NCI-H1048 (cell line): ENCODE results near the gene PLEKHA7.
"Not testable (repeated sequence)": the region's sequence is repeated elsewhere in the genome, so short reads cannot be mapped to it uniquely, and the experiment has no call there.

Experiments
- DNase-seq: peaks from one replicate; lab custom pipeline; 2025; lab: John Stamatoyannopoulos, UW

Gene PLEKHA7

DNA sequence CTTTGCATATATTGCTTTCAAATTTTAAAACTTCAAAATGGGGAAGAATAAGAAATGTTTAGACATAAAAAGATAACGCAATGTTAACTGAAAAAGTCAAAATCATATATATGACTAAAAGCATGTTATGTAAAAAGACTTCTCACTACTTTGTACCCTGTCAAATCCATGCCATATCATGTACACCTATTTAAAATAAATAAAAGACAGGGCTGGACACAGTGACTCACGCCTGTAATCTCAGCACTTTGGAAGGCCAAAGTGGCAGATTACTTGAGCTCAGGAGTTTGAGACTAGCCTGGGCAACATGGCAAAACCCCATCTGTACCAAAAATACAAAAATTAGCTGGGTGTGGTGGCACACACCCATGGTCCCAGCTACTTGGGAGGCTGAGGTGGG, 109.5 kb downstream of the PLEKHA7 start:
- not testable (repeated sequence) for DNase-seq

DNA sequence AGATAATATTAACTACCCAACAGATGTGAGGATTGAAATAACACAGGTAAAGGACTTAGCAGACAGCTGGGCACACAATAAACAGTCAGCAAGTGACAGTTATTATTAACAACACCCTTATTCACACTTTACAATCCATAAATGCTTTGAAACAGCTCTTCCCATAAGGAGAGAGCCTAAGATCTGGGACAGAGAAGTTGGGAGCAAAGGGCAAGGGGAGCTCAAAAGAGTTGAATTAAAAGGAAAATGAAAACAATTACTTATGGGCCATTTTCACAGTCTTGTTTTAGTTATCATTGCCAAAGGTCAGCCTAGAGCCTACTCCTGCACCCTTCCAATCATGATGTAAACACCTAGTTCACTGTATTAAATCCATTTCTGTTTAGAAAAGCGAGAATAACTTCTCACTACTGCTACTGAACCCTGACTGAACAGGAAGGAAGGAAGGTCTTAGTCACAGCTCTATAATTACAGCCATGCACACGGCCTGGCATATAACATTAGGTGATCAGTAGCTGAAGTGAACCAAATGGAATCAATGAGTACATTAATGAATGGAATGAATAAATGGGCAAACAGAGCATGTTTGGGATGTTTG, 111.3 kb downstream of the PLEKHA7 start:
- no peak for DNase-seq

- DNase-seq: no peak
These were observed 112.0 kb downstream of the PLEKHA7 start for GRCh38 chr11:16902182-16902581.

DNA sequence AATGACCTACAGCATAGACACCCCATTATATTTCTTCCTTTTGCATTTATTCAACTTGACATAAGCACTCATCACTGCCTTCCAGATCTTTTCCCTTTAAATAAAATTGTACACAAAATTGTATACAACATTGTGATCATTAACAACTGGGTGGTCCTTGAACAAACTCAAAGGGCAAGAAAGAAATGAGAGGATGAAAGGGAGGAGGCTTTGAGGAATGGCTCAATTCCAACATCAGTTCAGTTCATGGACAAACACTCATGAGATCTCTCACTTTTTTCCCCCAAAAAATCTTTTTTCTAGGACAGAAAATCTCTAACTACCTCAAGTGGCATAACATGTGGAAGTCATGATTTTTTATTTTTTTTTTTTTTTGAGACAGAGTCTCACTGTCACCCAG, 113.7 kb downstream of the PLEKHA7 start:
- DNase-seq: no peak

- no peak for DNase-seq
These were observed 114.4 kb downstream of the PLEKHA7 start for GRCh38 chr11:16899708-16900303.

GRCh38 chr11:16898274-16898985, 115.8 kb downstream of the PLEKHA7 start:
- DNase-seq: no peak

DNA sequence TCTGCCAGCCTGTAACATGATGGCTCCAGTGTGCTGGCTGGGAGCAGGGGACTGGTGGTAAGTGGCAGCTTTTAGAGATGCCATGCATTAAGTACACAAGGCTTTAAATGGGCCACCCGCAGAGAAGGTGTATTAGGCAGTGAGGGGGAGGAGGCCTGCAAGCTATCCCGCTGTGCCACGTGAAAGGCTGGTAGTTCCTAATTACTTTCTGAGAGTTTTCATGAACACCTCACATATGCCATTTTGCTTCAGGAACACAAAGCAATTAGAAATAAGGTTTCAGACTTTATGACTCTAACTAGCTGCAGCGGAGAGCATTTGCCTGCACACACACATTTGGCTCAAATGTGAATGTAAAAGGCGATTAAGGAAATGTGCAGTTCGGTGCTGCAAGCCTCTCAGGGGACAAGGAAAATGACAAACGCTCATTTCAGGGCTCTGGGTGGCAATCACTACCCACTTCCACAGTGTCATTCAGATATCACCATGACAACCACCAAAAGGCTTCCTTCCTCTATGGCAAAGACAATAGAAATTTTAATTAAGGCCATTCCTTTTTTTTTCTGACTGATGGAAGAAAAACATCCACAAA, 116.6 kb downstream of the PLEKHA7 start:
- no peak for DNase-seq

DNA sequence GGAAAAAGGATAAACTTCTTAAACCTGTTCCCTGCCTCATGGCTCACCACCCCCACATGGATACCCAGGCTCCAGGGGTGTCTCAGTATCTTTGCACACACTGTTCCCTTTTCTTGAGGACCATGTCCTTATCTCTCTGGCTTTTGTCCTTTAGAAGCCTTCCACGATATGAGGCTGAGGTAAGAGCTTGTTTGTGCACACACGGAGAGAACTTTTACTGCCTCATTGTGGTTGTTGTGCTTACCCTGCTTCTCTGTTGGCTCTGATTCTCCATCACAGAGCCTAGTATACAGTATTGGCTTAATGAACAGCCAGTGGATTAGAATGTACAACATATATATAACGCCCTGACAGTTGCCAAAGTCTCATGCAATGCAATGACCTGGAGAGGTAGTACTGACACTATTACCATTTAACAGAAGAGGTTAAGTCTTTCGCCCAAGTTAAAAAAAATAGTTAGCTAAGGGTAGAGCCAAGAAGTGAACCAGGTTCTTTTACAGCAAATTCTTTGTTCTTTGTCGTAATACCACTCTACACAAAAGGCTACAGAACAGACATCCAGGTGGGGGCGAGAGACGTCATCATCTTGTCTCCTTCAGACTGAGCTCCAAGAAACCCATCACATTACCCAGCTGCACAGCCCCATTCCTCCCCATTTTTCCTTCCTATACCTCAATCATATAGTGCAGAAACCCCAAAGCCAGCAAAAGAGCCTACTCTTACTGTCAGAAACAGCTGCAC, 117.3 kb downstream of the PLEKHA7 start:
- DNase-seq: no peak

GRCh38 chr11:16895306-16895705, 118.9 kb downstream of the PLEKHA7 start:
- no peak for DNase-seq

DNA sequence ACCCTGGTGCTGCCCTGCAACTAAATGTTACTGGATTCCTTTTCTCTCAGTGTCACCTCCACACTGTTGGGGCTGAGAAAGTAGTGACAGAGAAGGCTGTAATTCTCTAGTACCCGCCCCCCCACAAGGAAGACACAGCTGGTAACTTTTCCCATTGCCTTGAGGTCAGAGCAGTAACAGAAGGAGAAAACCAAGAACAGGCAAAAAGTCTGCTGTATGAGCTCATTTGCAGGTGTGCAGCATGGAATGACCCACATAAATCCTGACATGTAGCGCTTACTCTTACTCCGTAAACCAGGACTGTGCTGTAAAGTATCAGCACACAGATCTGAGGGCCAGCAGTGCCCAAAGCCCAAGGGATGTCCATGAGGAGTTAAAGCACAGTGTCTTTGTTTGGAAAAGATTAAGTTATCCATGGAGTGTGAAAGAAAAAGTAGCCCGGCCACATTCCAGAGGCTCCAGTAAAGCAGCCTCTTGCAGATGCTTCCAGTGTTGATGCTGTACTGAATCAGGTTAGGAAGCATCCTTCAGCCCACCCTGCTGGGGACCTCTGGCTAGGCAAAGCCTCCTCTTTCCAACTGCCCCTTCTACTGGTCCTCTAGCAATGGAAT, 120.7 kb downstream of the PLEKHA7 start:
- DNase-seq: no peak

DNA sequence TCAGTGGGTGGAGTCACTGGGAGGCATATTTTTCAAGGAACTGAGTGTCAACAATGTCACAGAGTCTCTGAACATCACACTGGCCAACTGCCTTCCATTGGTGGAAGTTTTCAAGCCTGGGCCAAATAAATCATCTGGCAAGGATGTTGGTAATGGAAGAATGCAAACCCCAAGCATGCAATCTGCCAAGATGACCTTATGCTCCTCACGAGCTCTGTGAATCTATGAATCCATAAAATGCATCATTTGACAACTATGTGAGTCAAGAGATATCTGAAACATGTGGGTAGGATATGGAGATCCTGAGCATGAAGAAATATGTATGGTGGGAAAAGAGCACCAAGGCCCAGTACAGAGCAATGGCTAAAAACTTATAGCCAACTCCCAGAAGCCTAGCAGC, 122.2 kb downstream of the PLEKHA7 start:
- DNase-seq: no peak

GRCh38 chr11:16891165-16891564, 123.0 kb downstream of the PLEKHA7 start:
- no peak for DNase-seq

DNA sequence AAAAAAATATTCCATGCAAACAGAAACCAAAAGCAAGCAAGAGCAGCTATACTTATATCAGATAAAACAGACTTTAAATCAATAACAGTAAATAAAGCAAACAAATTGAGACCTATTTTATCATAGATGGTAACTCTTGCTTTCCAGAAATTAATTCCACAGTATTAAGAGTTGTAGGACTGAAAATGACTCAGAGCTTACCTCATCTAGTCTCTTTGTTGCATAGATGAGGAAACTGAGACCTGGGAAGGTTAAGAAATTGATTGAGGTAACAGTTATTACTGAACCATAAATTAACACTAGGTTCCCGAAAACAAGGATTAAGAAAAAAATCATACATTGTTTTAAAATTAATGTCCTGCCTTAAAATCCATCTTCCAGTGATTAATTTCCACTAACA, 123.8 kb downstream of the PLEKHA7 start:
- DNase-seq: no peak

DNA sequence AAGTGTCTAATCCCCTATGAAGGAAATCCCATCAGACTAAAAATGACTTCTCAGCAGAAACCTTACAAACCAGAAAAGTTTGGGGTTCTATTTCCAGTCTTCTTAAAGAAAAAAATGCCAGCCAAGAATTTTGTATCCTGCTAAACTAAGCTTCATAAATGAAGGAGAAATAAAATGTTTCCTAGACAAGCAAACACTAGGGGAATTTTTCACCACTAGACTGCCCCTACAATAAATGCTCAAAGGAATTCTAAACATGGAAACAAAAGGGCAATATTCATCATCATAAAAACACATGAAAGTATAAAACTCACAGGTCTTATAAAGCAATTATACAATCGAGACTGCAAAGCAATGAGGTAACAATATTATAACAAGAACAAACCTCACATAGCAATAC, 124.3 kb downstream of the PLEKHA7 start:
- no peak for DNase-seq

GRCh38 chr11:16889010-16889409, 125.2 kb downstream of the PLEKHA7 start:
- not testable (repeated sequence) for DNase-seq

DNA sequence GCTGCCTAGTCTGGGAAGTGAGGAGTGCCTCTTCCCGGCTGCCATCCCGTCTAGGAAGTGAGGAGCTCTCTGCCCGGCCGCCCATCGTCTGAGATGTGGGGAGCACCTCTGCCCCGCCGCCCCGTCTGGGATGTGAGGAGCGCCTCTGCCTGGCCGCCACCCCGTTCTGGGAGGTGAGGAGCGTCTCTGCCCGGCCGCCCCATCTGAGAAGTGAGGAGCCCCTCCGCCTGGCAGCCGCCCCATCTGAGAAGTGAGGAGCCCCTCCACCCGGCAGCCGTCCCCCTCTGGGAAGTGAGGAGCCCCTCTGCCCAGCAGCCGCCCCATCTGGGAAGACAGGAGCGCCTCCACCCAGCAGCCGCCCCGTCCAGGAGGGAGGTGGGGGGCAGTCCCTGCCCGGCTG, 126.3 kb downstream of the PLEKHA7 start:
- DNase-seq: not testable (repeated sequence)

DNA sequence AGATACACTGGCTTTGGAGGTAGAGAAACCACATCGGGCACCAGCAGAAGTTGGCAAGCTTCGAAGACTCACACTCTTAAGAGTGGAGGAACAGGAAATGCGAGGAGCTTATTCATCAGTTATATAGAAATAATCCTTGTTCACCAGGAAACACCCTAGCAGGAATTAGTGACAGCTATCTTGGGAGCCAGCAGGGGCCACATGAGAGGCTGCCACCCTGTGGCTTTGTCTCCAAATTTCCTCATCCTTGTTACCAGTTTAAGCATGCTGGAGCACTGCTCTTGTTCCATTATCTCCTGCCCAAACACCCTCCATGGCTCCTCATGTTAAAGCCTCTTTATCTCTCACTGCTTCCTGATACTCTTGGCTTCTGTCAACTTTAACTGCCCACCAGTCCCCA, 131.0 kb downstream of the PLEKHA7 start:
- no peak for DNase-seq

DNA sequence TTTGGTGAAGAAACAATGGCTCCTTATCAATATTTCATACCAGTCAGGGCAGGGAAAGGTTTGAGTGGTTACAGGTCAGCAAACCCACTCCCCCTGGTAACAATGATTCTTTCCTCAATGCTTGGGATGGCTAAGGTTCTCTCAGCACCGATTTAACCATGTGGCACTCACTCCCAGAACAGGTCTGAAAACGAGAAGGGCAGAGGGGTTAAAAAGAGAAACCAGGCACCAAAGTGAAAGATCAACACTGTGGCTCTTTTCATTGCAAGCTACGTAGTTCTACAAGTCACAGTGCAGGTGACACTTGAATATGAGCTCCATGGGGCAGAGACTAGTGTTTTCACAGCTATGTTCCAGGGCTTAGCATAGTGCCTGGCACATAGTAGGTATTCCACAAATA, 132.4 kb downstream of the PLEKHA7 start:
- no peak for DNase-seq

DNA sequence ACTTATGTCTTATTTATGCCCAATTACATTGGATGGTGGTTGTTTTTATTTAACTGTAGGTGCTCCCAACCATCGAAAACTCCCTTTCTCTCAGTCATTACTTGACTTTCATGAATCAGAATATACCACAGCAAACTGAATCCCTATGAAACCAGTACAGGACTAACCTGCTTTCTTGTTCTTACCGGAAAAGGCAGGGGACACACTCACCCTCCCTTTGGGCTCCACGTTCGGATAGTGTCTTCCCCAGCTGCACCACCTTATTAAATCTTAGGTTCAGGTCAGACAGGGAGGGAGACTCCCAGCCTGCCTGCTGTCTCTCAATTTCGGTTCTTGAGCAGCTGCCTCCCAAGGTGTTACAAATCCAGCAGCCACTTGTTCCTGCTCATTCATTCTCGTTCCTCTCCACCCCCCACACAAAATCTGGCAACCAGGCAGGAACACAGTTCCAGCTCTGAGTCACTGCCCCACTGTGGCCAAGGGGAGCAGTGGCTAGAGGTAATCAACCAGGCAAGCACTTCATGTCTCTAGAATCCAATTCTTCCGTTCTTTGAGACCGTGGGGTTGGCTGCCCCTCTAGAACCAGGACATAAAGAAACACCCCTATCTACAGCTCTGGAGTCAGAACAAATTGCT, 133.0 kb downstream of the PLEKHA7 start:
- DNase-seq: no peak

- DNase-seq: no peak
These were observed 133.9 kb downstream of the PLEKHA7 start for GRCh38 chr11:16880184-16880801.

DNA sequence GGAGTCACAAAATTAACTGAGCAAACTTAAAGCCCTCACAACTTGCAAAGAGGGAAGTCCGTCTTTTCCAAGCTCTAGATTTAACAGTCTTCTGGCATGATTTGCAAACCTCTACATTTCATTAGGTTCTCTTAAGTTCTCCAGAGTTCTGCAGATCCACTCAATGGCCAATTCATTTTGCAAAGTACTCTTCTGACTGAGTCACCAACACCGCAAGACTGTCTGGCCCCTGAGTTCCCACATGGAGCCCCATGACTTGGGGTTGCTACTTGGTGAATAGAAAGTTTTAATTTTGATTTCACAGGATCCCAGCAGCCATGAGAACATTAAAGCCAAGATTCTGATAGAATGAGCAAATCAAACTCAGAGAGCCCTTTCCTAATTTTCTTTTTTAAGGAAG, 134.5 kb downstream of the PLEKHA7 start:
- DNase-seq: no peak
